ENCODE measurements around the gene CLIC6.

Gene CLIC6

DNA sequence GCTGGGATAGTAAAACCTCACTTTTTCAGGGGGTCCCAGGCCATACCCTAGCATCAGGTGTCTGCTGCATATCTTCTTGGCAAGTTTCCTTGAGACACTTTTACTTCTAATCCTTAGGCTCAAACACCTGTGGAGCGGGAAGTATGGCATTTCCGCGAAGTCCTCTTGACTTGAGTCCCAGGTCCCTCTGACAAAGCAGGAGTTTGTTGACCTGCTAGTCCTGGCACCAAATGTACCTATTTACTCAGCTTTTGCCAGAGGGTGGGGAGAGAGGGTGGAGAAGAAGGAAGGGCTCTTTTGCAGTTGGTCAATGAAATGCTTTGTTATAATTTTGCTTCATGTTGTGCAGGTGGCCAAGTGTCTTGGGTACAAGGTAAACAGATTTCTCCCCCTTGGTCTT lies 59.7 kb downstream of the CLIC6 start:
- FAIRE-seq = no peak

DNA sequence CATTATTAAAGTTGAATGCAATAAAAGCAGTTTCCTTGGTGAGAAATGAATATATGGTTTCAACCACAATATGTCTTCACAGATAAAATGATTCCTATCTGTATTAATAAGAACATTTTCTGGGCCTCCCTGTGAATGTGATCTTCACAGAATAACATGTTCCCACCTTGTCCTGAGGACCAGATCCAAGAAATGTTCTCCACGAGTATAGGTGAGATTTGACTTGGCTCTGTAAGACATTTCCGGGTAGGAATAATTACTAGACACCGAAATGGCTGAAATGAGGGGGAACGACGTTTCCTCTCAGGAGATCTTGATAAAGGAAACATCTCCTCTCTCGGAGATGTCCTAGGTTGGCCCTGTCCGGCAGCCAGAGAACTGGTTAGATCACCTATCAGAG lies 61.4 kb downstream of the CLIC6 start:
- FAIRE-seq = no peak

DNA sequence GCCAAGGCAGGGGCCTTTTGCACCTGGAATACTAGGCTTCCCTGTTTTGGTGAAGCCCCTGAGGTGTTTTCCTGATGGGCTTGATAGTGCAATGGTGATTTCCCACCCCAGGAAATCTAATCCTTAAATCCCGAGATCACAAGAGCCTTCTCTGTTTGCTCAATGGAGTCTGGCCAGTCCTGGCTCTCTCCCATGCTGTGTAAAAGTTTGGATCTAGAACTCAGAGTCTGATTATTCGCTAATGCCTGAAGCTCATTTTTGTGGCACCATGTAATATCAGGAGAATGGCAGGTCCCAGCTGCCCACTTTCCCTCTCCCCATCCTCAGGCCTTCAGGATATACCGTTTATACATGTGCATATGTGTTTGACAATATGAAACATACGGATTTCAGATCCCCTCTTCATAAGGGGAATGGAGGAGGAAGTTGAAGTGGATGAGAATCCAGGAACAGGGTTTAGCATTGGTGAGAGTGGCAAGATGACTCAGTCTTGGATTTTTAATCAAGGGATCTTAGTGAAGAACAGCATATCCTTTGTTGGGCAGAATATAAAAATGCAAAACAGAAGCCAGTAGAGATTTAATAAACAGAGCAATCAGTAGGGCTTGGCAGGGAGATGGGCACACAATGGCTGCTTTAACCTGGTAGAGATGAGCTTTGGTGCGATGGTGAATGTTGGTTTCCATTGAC lies 62.1 kb downstream of the CLIC6 start:
- no peak for FAIRE-seq

DNA sequence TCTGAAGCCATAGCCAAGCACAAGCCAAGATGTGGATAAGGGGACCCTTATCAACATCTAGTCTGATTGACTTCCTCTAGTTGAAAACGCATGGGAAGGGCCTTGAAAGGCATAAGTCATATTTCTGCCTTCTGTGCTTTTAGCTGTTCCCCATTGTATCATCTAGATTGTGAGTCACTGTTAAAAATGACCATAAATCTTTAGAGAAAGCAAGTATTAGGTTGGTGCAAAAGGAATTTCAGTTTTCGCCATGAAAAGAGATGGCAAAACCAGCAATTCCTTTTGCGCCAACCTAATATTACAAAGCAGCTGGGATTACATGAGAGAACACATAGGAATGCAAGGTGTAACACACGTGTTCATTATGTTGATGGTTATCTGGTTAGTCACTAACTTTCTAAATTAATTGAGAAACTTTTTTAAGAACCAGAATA lies 63.6 kb downstream of the CLIC6 start:
- FAIRE-seq = no peak

DNA sequence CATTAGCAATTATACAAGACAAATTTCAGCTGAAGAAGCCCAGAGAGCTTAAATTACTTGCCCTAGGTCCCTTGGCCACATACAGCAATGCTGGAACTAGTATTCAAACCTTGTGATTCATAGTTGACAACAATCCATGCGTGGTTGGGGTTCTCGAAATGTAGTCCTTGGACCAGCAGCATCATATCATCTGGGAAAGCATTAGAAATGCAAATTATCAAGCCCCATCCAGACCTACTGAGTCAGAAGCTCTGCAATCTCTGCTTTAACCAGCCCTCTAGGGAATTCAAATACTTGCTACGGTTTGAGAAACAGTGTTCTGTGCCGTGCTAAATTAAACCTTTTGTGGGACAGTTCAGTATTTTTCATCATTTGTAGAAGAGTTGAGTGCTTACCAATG lies 65.1 kb downstream of the CLIC6 start:
- FAIRE-seq = no peak

DNA sequence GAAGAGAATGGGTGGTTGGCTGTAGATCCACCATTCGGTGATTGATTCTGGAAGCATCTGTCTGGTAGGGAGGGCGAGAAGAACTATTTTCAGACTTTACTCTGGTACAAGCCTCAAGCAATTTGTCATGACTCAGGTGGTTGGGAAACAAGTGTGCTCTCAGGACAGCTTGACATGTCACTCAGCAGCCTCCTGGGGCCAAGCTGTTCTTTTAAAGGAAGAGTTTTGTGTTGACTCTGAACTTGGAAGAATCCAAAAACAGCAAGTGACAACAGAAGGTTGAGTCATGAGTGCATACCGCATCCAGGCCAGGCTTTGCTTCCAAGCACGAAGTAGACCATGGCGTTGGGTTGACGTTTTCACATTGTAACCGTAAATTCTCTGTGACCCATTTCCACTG lies 65.9 kb downstream of the CLIC6 start:
- FAIRE-seq = no peak

DNA sequence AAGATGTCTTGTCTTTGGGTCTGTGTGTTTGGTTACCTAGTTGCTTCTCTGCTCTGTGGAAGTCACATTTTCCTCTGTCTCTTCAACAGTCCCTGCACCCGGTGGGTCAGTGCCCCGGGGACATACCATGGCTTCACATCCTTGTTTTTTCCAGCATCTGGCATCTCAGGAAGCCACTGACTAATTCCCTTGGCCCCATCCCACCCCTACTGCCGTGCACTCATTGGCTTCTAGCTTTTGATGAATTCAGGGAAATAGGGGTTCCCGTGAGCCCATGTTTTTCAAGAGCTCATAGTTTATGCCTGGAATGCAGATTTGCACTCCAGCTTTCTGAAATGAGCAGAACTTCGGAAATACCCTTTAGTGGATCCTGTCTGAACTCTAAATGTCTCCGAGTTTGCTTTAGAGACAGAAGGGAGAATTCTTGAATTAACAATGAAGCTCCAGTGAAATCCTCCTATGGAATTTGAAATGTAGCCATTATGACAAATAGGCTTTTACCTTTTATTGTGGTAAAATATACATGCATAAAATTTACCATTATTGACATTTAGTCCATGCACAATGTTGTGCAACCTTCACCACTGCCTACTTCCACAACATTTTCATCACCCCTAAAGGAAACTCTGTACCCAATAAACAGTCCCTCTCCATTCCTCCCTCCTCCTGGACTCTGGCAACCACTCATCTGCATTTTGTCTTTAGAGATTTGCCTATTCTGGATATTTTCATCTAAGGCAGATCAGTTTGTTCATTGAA lies 67.5 kb downstream of the CLIC6 start:
- FAIRE-seq = no peak

DNA sequence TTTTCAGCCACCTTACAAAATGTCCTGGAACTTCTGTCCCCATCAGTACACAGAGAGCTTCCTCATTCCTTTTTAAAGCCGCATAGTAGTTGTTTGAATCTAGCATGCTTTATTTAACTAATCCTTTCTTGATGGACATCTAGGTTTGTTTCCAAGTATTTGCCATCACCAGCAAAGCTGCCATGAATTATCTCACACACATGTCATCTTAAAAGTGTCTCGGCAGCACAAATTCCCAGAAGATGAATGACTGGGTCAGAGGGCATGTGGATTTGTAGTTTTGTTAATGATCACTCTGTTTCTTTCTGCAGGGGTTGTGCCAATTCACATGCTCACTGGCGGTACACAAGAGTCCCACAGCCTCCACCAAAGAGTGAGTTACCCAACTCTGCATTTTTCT lies 68.3 kb downstream of the CLIC6 start:
- no peak for FAIRE-seq

DNA sequence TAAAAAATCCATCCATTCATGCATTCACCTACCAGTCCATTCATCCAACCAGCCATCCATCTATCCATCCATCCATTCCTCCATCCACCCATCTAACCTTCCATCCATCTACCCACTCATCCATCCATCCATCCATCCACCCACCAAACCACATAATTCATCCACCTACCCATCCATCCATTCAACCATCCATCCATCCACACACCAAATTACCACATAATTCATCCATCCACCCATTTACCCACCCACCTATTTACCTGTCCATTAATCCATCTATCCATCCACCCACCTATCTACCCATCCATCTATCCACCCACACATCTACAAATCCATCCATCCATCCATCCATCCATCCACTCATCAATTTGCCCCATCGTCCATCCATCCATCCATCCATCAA lies 71.4 kb downstream of the CLIC6 start:
- no peak for FAIRE-seq

DNA sequence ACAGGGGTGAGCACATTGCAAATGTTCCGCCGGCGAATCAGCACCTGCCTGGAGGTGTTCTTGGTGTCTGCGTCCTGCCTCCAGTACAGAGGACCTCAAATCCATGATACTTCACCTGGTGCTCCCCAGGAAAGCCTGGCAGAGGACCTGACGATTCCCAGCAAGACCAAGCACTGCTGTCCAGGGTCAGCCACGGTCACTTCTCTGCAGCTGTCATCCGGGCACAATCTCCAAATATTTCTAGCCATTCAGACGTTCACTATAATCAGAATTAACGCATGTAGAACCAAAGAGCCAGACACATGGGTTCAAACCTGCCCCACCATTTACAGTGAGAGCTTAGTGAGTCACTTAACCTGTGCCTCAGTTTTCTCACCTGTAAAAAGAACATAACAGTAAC lies 74.5 kb downstream of the CLIC6 start:
- no peak for FAIRE-seq

DNA sequence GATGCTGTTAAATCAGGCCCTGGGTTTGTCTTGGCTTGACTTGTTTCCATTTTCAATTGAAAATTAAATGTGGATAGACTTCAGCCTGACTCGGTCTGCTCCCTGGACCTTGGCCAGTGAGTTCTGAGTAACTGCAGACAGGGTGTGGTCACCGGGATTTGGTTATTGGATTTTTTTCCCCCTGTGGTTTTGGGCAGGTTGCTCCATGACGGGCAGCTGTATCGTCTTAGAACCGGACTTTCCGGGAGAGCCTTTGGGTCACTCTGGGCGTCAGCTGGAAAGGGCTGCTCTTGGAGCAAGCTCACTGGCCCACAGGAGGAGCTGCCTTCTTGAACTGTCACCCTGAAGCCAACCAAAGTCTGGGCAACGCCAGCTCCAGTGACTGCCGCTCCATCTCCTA lies 75.0 kb downstream of the CLIC6 start:
- no peak for FAIRE-seq

DNA sequence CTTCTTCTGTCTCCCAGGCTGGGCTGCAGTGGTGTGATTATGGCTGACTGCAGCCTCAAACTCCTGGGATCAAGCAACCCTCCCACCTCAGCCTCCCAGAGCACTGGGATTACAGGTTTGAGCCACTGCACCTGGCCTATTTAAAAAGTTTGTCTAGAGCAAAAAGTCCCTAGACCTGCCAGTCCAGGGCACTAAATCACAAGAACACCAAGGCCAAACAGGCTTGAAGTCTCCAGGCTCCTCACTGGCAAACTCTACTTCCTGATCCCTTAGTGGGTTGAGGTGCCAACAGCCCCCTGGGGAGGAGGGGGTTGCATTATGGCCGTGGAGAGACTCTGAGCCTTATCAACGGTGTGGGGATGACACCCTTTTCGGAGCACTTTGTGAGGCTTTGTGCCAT lies 76.0 kb downstream of the CLIC6 start:
- FAIRE-seq = no peak

DNA sequence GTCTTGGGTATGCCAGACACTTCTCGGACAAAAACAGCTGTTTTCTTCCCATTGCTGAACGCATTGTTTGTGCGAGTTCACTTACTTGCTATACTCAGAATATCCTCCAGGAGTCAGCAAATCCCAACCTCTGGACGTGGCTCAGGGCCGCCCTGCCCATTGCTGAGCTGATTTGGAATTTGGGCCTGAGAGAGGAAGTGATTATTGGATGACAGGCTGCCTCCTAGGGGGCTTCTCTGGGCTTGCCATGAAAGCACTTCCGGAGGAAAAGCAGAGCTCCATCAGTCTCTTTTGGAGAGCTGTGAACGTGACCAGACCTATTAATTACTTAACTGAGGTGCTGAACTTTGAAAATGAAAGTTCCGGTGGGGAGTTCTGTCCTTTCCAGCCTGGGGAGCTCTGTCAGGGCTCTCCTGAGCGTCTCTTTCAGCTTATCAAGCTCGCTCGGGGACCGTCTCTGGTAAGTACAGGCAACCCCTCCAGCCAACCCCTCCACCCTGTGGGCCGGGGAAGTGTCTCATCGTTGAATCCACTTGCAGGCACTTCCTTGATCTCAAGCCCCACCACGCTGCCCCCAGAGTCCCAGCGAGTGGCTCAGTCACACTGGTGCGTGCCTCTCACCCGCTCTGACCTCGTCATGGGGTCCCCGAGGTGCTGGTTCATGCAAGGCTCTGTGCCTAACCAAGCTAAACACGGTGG lies 76.9 kb downstream of the CLIC6 start:
- FAIRE-seq = peak; percentile 79

DNA sequence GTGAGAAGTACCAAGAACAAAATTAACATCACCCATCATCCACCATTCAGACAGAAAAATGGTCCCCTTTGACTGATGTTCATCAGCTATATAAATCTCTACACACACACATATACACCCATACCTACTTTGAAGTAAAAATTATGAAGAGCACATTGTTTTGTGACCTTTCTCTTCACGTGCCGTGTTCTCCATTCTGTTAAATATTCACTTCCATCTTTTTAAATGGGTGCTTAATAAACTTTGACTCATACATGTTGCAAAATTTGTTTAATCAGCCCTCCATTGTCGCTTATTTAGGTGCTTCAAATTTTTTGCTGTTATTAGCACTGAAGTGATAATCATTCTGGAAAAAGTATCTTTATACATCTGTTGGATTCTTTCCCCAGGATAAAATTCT lies 80.1 kb downstream of the CLIC6 start:
- FAIRE-seq = no peak

DNA sequence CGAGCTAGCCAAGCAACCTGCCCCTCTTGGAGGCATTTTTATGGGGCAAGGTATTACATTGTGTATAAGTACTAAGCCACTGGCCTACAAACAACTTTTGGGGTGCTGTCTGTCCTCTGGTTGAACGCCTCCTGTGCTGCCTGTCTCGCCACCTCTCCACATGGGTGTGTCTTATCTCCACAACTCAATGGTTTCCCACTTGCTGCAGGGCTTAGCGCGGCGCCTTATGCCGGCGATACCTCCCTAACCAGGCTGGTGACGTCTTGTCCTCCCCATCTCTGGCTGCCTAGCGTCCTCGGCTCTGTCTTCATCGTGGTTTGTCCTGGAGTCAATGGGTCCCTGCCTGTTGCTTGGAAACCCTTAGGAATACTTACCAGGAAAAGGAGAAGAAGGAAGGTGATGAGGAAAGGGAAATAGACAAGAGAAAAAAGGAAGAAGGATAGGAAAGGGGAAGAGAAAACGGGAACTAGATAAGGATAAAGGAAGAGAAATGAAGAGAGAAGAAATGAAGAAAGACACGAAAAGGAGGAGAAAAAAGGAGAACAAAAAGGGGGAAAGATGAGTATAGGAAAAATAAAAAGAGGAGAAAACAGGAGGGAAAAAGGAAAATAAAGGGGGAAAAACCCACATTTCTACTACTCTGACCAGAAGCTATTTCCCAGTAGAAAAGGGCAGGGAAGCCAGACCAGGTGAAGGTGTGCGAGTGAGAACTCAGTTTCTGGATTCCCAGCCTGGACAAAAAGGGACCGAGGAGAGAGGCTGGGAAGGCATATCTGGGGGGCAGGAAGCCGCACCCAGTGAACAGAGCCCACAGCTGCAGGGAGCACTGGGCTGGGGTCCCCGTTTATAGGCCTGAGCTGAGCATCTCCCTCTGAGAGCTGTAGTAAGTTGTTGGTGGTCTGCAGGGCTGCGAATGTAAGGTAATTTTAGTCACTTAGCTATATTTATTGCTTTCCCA lies 86.2 kb downstream of the CLIC6 start:
- no peak for FAIRE-seq

DNA sequence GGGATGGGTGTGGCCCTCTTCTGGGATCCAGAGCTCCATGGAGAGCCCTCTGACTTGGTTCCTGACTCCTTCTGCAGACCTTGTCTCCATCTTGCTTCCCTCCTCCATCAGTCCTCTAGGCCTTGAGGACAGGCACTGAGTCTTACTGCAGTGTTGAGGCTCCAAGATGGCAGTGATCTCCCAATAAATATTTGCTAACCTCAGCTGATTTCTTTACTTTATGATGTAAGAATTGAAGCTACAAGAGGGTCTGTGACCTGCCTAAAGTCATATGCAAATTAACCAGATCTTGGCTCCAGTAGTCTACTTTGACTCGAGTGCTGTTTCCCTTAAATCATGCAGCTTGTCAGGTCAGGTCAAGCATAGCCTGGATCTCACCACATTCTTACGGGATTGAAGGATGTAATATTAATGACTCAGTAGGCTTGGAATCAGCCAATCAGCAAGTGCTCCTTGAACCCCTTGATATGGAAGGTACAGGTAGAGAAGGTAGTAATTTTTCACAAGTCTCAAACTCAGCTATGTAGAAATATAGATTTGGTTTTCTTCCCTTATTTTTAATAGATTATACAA lies 93.0 kb downstream of the CLIC6 start:
- no peak for FAIRE-seq

DNA sequence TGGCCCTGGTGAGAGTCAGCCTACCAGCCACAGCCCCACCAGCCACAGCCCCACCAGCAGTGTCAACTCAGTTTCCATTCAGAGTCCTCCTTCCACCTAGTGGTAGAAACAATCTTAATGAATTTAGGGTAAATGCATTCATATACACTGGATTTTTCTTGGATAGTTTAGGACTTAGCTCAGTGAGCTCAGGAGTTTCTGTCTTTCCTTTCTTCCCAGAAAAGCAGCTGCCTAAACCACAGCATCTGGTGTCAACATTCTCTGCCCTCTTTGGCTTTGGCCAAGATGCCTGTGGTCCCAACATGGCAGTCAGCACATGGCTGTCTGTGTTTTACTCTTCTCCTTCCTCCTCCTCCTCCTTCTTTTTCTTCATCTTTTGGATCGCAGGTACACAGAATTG lies 94.0 kb downstream of the CLIC6 start:
- no peak for FAIRE-seq

DNA sequence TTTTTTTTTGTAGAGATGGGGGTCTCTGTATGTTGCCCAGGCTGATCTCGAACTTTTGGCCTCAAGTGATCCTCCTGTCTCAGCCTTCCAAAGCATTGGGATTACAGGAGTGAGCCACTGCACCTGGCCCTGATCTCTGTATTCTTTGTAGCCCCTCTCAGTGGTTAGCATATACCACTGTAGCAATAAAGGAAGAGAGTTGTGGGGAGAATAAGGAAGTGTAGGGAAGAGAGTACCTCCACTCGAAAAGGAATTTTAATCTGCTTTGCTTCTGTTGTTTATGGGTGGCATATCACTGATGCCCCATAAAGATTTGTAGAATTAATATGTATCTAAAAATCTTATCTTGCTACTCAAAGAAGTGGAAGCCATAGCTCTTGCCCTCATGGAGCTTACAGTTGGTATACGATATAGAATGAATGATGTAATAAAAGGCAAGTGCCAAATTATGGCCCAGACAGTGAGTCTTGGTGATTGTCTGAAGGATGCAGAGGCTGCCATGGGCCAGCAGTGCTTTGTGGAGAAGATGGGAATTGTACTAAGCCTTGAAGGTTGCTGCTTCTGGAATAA lies 96.0 kb downstream of the CLIC6 start:
- no peak for FAIRE-seq

DNA sequence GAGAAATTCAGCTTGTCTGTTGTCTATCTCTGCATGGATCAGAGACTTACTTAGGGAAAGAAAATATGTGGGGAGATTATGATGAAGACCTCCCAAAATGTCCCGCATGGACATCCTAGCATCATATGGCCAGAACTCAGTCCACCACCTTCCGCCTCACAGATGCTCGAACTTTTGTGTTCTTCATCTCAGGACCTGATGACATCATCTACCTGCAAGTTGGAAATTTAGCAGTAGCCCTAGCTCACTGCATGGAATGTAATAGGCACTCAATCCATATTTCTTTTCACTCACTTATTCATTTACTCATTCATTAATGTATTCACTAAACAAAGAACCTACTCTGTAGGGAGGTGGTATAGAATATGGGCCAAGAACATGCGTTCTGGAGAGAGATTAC lies 96.8 kb downstream of the CLIC6 start:
- no peak for FAIRE-seq

DNA sequence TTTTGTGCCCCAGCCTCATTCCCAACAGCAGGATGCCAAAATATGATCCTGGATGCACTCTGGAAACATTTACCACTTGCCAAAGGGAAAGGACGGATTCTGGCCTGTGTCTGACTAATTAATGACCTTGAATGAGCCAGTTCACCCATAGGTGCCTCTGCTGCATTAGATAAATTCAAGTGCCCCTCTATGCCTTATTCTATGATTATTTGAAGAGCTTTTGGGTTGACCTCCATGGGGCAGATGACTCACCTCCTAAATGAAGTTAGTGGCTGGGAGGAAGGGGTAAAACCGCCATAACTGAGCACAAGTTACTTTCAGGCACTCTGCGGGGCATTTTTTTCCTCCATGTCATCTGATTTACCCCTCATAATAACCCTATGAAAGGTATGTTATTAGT lies 98.1 kb downstream of the CLIC6 start:
- FAIRE-seq = no peak
